HCT116 (cell line): ENCODE results near the gene ACACB. TPM values are rescaled to one million over a fixed set of nuclear protein-coding genes. Genes with fewer than 3 reads are reported as not detected.

Source experiments
- ATAC-seq: fragments of 200-7000 bp; cut with Tn5 transposase; 2 replicates; pipeline ENCODE4 v1.9.1; 2020; ENCODE audit warnings: mild to moderate bottlenecking, moderate library complexity
- BruUV-seq: library from RNA; stranded (reverse); fragments of 400-500 nt; replicated peaks from 2 replicates; lab custom pipeline; 2021; lab: Mats Ljungman, UMichigan
- CTCF ChIA-PET: fragments of 300-600 bp; sonication (Branson Sonifier 250); formaldehyde crosslinking; loops from one replicate; lab custom pipeline; 2021; ENCODE audit warnings: antibody characterized with exemption; lab: Charles Lee
- POLR2A ChIA-PET: fragments of 300-600, 350-600 bp; sonication (Branson Sonifier 250); formaldehyde crosslinking; loops from one replicate; lab custom pipeline; 2021; ENCODE audit warnings: antibody characterized with exemption; lab: Charles Lee
- RAD21 ChIA-PET, 2 experiments: fragments of 300-600 bp; sonication (Branson Sonifier 250); formaldehyde crosslinking; loops; one replicate each; lab custom pipeline; 2023; ENCODE audit warnings: low total read pairs in 2 of 2; ENCODE audit not compliant: uncharacterized antibody in 2 of 2, unreplicated experiment in 2 of 2, low non-redundant PET in 1 of 2; lab: Charles Lee
- DNase-seq: peaks from one replicate; pipeline ENCODE4 v3.0.0-alpha.2; 2010; ENCODE audit warnings: low read depth, low spot score
- H2AFZ ChIP-seq: fragments of 200-600 bp; shearing (Covaris generic), sonication (generic); 2 replicates; pipeline ENCODE4 v1.6.1; 2017; ENCODE audit warnings: low read depth, mixed run types, mixed read lengths, antibody characterized with exemption, low read length; ENCODE audit not compliant: poor library complexity, severe bottlenecking
- H3K27ac ChIP-seq: 2 replicates; pipeline ENCODE4 v1.5.1; 2012; ENCODE audit warnings: low read depth, low read length
- H3K27me3 ChIP-seq: fragments of 200-600 bp; sonication (generic); 2 replicates; pipeline ENCODE4 v1.6.1; 2016; ENCODE audit warnings: mixed run types, low read length, mixed read lengths; ENCODE audit not compliant: insufficient read depth
- H3K36me3 ChIP-seq, 2 experiments: fragments of 200-500 bp in 1 of 2; fragments of 200-600 bp in 1 of 2; sonication (Bioruptor generic) in 1 of 2; sonication (generic) in 1 of 2; 2 replicates each; pipeline versions ENCODE4 v1.5.1 to v1.6.1; 2014 to 2016; ENCODE audit warnings: low read length in 2 of 2, inconsistent platforms in 1 of 2, mixed read lengths in 1 of 2, mixed run types in 1 of 2; ENCODE audit not compliant: insufficient read depth in 2 of 2, control insufficient read depth in 1 of 2
- H3K4me1 ChIP-seq, 2 experiments: fragments of 200-600 bp in 1 of 2; sonication (generic) in 1 of 2; 2 replicates each; pipeline versions ENCODE4 v1.5.1 to v1.6.1; 2012 to 2017; ENCODE audit warnings: low read length in 2 of 2, inconsistent platforms in 1 of 2, mild to moderate bottlenecking in 1 of 2, mixed read lengths in 1 of 2, mixed run types in 1 of 2, moderate library complexity in 1 of 2; ENCODE audit not compliant: insufficient read depth in 2 of 2, control insufficient read depth in 1 of 2
- H3K4me2 ChIP-seq: fragments of 200-600 bp; sonication (generic); 2 replicates; pipeline ENCODE4 v1.6.1; 2017; ENCODE audit warnings: mixed run types, low read length, mixed read lengths
- H3K4me3 ChIP-seq, 2 experiments: fragments of 200-600 bp in 1 of 2; sonication (generic) in 1 of 2; replicated peaks in 1 of 2; 2 replicates each; pipeline ENCODE4 v1.5.1; 2011 to 2016; ENCODE audit warnings: low read length in 2 of 2, control low read depth in 1 of 2, low read depth in 1 of 2, mild to moderate bottlenecking in 1 of 2, mixed read lengths in 1 of 2, mixed run types in 1 of 2
- H3K79me2 ChIP-seq: fragments of 200-600 bp; sonication (generic); 2 replicates; pipeline ENCODE4 v1.6.1; 2017; ENCODE audit warnings: mild to moderate bottlenecking, mixed run types, low read length, moderate library complexity, mixed read lengths; ENCODE audit not compliant: insufficient read depth
- H3K9ac ChIP-seq: fragments of 200-600 bp; sonication (generic); 2 replicates; pipeline ENCODE4 v1.6.1; 2016; ENCODE audit warnings: low read length, mixed read lengths
- H3K9me2 ChIP-seq: fragments of 200-600 bp; sonication (generic), shearing (Covaris generic); 2 replicates; pipeline ENCODE4 v1.6.1; 2017; ENCODE audit warnings: mixed run types, mild to moderate bottlenecking, moderate library complexity; ENCODE audit not compliant: insufficient read depth
- H3K9me3 ChIP-seq, 2 experiments: fragments of 200-500 bp in 1 of 2; fragments of 200-600 bp in 1 of 2; sonication (Bioruptor generic) in 1 of 2; sonication (generic) in 1 of 2; 2 replicates each; pipeline ENCODE4 v1.6.1; 2014 to 2017; ENCODE audit warnings: low read length in 2 of 2, mixed read lengths in 2 of 2, inconsistent platforms in 1 of 2, low read depth in 1 of 2, mild to moderate bottlenecking in 1 of 2, mixed run types in 1 of 2, moderate library complexity in 1 of 2; ENCODE audit not compliant: control insufficient read depth in 1 of 2, insufficient read depth in 1 of 2
- H4K20me1 ChIP-seq: fragments of 200-600 bp; sonication (generic), shearing (Covaris generic); 2 replicates; pipeline ENCODE4 v1.6.1; 2017; ENCODE audit warnings: mixed run types, mild to moderate bottlenecking, moderate library complexity; ENCODE audit not compliant: insufficient read depth
- ATF3 ChIP-seq: IDR thresholded peaks from 2 replicates; pipeline ENCODE4 v1.6.1; 2012
- CBX3 ChIP-seq: IDR thresholded peaks from 2 replicates; pipeline ENCODE4 v1.6.1; 2012; ENCODE audit warnings: low read depth
- CEBPB ChIP-seq: IDR thresholded peaks from 2 replicates; pipeline ENCODE4 v1.6.1; 2012; ENCODE audit warnings: low read depth
- CTCF ChIP-seq, 3 experiments: fragments of 200-600 bp in 1 of 3; sonication (generic) in 1 of 3; IDR thresholded peaks in 2 of 3; conservative IDR thresholded peaks in 1 of 3; 2 replicates each; pipeline ENCODE4 v1.5.1; 2012 to 2017; ENCODE audit warnings: low read depth in 2 of 3, low read length in 2 of 3, antibody characterized with exemption in 1 of 3, borderline replicate concordance in 1 of 3, control low read depth in 1 of 3, mild to moderate bottlenecking in 1 of 3, mixed read lengths in 1 of 3, mixed run types in 1 of 3, moderate library complexity in 1 of 3; ENCODE audit not compliant: insufficient read depth in 1 of 3
- EGR1 ChIP-seq: IDR thresholded peaks from 2 replicates; pipeline ENCODE4 v1.6.1; 2012; ENCODE audit warnings: low read depth
- EZH2 ChIP-seq: fragments of 200-600 bp; sonication (generic); IDR thresholded peaks from 2 replicates; pipeline ENCODE4 v1.6.1; 2017; ENCODE audit warnings: antibody characterized with exemption, mixed run types
- EZH2phosphoT487 ChIP-seq: fragments of 200-600 bp; IDR thresholded peaks from 2 replicates; pipeline ENCODE4 v1.6.1; 2018; ENCODE audit warnings: antibody characterized with exemption, borderline replicate concordance
- JUND ChIP-seq: IDR thresholded peaks from 2 replicates; pipeline ENCODE4 v1.6.1; 2012
- MAX ChIP-seq: IDR thresholded peaks from 2 replicates; pipeline ENCODE4 v1.6.1; 2012
- POLR2A ChIP-seq: IDR thresholded peaks from 2 replicates; pipeline ENCODE4 v1.7.0; 2011; ENCODE audit warnings: borderline replicate concordance; ENCODE audit not compliant: insufficient read depth, insufficient read length; ENCODE audit errors: extremely low read depth
- RAD21 ChIP-seq: IDR thresholded peaks from 2 replicates; pipeline ENCODE4 v1.6.1; 2012; ENCODE audit warnings: low read depth, mild to moderate bottlenecking
- SIN3A ChIP-seq: IDR thresholded peaks from 2 replicates; pipeline ENCODE4 v1.6.1; 2012; ENCODE audit warnings: low read depth
- SP1 ChIP-seq: IDR thresholded peaks from 2 replicates; pipeline ENCODE4 v1.6.1; 2012; ENCODE audit warnings: low read depth
- SRF ChIP-seq: IDR thresholded peaks from 2 replicates; pipeline ENCODE4 v1.6.1; 2012; ENCODE audit warnings: low read depth
- YY1 ChIP-seq: IDR thresholded peaks from 2 replicates; pipeline ENCODE4 v1.6.1; 2011; ENCODE audit warnings: low read length, low read depth, moderate library complexity, mild to moderate bottlenecking; ENCODE audit not compliant: insufficient replicate concordance; ENCODE audit errors: extremely low read depth
- ZBTB33 ChIP-seq: IDR thresholded peaks from 2 replicates; pipeline ENCODE4 v1.6.1; 2011; ENCODE audit warnings: mild to moderate bottlenecking, low read length, moderate library complexity; ENCODE audit not compliant: insufficient replicate concordance; ENCODE audit errors: extremely low read depth
- ZFX ChIP-seq: fragments of 450-650 bp; IDR thresholded peaks from 2 replicates; pipeline ENCODE4 v1.6.1; 2017
- ZNF274 ChIP-seq: fragments of 200-500 bp; sonication (Bioruptor generic); IDR thresholded peaks from 2 replicates; pipeline ENCODE4 v1.6.1; 2014; ENCODE audit warnings: mild to moderate bottlenecking, low read depth, low read length, inconsistent platforms
- intact Hi-C: fragments of 100-400 bp; cut with micrococcal nuclease; formaldehyde crosslinking; loops from 2 replicates; pipeline ENCODE4 v1.10.0; 2022
- total RNA-seq: library from RNA; stranded (reverse); gene quantifications from one replicate; pipeline ENCODE4 v1.2.1, GENCODE V29; 2021; ENCODE audit not compliant: unreplicated experiment

ACACB gene
- total RNA-seq, 1 experiment from 2014 or later = 11.1 TPM

GRCh38 chr12:109160433-109160832, 44.0 kb downstream of the ACACB start:
- H3K4me1 ChIP-seq = peaks cover 4 to 5% of the 10 kb centered on the region in 2 experiments; a peak in 3 of 4 replicates
- ChIA-PET CTCF (no interaction called here), RAD21 (no interaction called here), POLR2A (no interaction called here)
- H3K9ac ChIP-seq = no peak overlapping the region
- no peak overlapping the region for H3K4me2 ChIP-seq
- H4K20me1 ChIP-seq = no peaks in the 10 kb centered on the region
- no peaks in the 10 kb centered on the region for H3K36me3 ChIP-seq
- no peaks in the 10 kb centered on the region for H3K9me2 ChIP-seq
- no TSS peak for BruUV-seq
- no peak overlapping the region for H3K27ac ChIP-seq
- TF ChIP-seq EGR1 (no peak), SRF (no peak), MAX (no peak), ZBTB33 (no peak), RAD21 (no peak), SIN3A (no peak), ATF3 (no peak), ZNF274 (no peak), POLR2A (no peak), CEBPB (no peak), YY1 (no peak), CTCF (IDR thresholded peaks at IDR 0.05 in 2 of 3, conservative IDR thresholded peaks at IDR 0.05 in 1 of 3; ENCODE audit: borderline replicate concordance in 1 of 3, insufficient read depth in 1 of 3, low read depth in 2 of 3, low read length in 2 of 3) (no peak), JUND (no peak), SP1 (no peak), EZH2phosphoT487 (no peak), CBX3 (no peak), EZH2 (no peak), ZFX (no peak)
- no peak for DNase-seq
- no peak overlapping the region for H2AFZ ChIP-seq
- H3K79me2 ChIP-seq = no peaks in the 10 kb centered on the region
- ATAC-seq = no peak
- intact Hi-C loops = no loop called here
- H3K4me3 ChIP-seq = no peak overlapping the region
- no peaks in the 10 kb centered on the region for H3K27me3 ChIP-seq
- H3K9me3 ChIP-seq = no peaks in the 10 kb centered on the region
